Loucy (cell line): ENCODE data around the gene SMARCB1.

Experiments used
- H2AFZ ChIP-seq: fragments of 200-600 bp; sonication (generic); 2 replicates; pipeline ENCODE4 v1.6.0; 2016; ENCODE audit warnings: antibody characterized with exemption, mild to moderate bottlenecking, low read length, moderate library complexity
- H3F3A ChIP-seq: fragments of 200-600 bp; 2 replicates; pipeline ENCODE4 v1.6.0; 2016; ENCODE audit warnings: antibody characterized with exemption, low read depth, mild to moderate bottlenecking
- H3K27me3 ChIP-seq: fragments of 200-600 bp; sonication (generic); 2 replicates; pipeline ENCODE4 v1.6.1; 2014; ENCODE audit warnings: low read length, mild to moderate bottlenecking; ENCODE audit not compliant: insufficient read depth, poor library complexity, severe bottlenecking
- H3K36me3 ChIP-seq: fragments of 200-600 bp; sonication (generic); 2 replicates; pipeline ENCODE4 v1.6.1; 2016; ENCODE audit warnings: low read length; ENCODE audit not compliant: insufficient read depth
- H3K4me1 ChIP-seq: fragments of 200-600 bp; sonication (generic); 2 replicates; pipeline ENCODE4 v1.5.1; 2014; ENCODE audit warnings: low read length, mild to moderate bottlenecking; ENCODE audit not compliant: insufficient read depth, poor library complexity, severe bottlenecking
- H3K4me2 ChIP-seq: fragments of 200-600 bp; sonication (generic); 2 replicates; pipeline ENCODE4 v1.6.0; 2014; ENCODE audit warnings: antibody characterized with exemption, low read length, low read depth, mild to moderate bottlenecking; ENCODE audit not compliant: poor library complexity, severe bottlenecking
- H3K4me3 ChIP-seq: fragments of 200-600 bp; sonication (generic); 2 replicates; pipeline ENCODE4 v1.5.1; 2014; ENCODE audit warnings: low read length, mild to moderate bottlenecking, mixed read lengths; ENCODE audit not compliant: poor library complexity, severe bottlenecking
- H3K79me2 ChIP-seq: fragments of 200-600 bp; sonication (generic); 2 replicates; pipeline ENCODE4 v1.6.1; 2014; ENCODE audit warnings: low read length; ENCODE audit not compliant: insufficient read depth
- H3K9ac ChIP-seq: fragments of 200-600 bp; sonication (generic); 2 replicates; pipeline ENCODE4 v1.6.0; 2014; ENCODE audit warnings: mild to moderate bottlenecking, low read depth, low read length, moderate library complexity; ENCODE audit not compliant: poor library complexity, severe bottlenecking
- H3K9me2 ChIP-seq: fragments of 200-600 bp; sonication (generic); replicated peaks from 2 replicates; pipeline ENCODE4 v1.6.1; 2016; ENCODE audit warnings: low read depth, low read length, mixed read lengths
- H3K9me3 ChIP-seq: fragments of 200-600 bp; sonication (generic); 2 replicates; pipeline ENCODE4 v1.6.1; 2014; ENCODE audit warnings: mild to moderate bottlenecking, antibody characterized with exemption, low read length, low read depth; ENCODE audit not compliant: insufficient read depth
- H4K20me1 ChIP-seq: fragments of 200-600 bp; sonication (generic); 2 replicates; pipeline ENCODE4 v1.6.0; 2014; ENCODE audit warnings: antibody characterized with exemption, low read length, mild to moderate bottlenecking; ENCODE audit not compliant: insufficient read depth, poor library complexity, severe bottlenecking
- CTCF ChIP-seq: fragments of 200-600 bp; sonication (generic); conservative IDR thresholded peaks from 2 replicates; pipeline ENCODE4 v1.5.1; 2014; ENCODE audit warnings: mild to moderate bottlenecking, antibody characterized with exemption, low read length
- EZH2phosphoT487 ChIP-seq: fragments of 200-600 bp; IDR thresholded peaks from 2 replicates; pipeline ENCODE4 v1.6.1; 2018; ENCODE audit warnings: antibody characterized with exemption, mild to moderate bottlenecking, moderate library complexity, borderline replicate concordance

Gene SMARCB1

GRCh38 chr22:23789638-23790037, 2.9 kb downstream of the SMARCB1 start:
- TF ChIP-seq EZH2phosphoT487 (no peak), CTCF (peak; percentile 52)
- Histone ChIP-seq H3K9ac (peak overlapping the region; percentile 52), H3K36me3 (peaks cover 36% of the 10 kb centered on the region)

GRCh38 chr22:23790819-23791737, 4.3 kb downstream of the SMARCB1 start:
- no peaks in the 10 kb centered on the region for H3F3A ChIP-seq
- H2AFZ ChIP-seq = no peak overlapping the region
- H3K9me2 ChIP-seq = no peaks in the 10 kb centered on the region
- H3K9ac ChIP-seq = peak overlapping the region; percentile 20
- H3K79me2 ChIP-seq = peaks cover 63% of the 10 kb centered on the region
- no peaks in the 10 kb centered on the region for H3K27me3 ChIP-seq
- H3K4me2 ChIP-seq = peak overlapping the region; percentile 97
- peaks cover 46% of the 10 kb centered on the region for H3K4me1 ChIP-seq
- peaks cover 58% of the 10 kb centered on the region for H4K20me1 ChIP-seq
- TF ChIP-seq CTCF (no peak), EZH2phosphoT487 (no peak)
- H3K4me3 ChIP-seq = peak overlapping the region; percentile 21
- peaks cover 49% of the 10 kb centered on the region for H3K36me3 ChIP-seq
- no peaks in the 10 kb centered on the region for H3K9me3 ChIP-seq

More at GRCh38 chr22:23789638-23790037, 2.9 kb downstream of the SMARCB1 start:
- Histone ChIP-seq H3K9me3 (no peaks in the 10 kb centered on the region), H3K9me2 (no peaks in the 10 kb centered on the region), H3K4me3 (peak overlapping the region; percentile 92), H3K27me3 (no peaks in the 10 kb centered on the region), H4K20me1 (peaks cover 58% of the 10 kb centered on the region), H3F3A (no peaks in the 10 kb centered on the region), H3K4me2 (peak overlapping the region; percentile 97), H2AFZ (no peak overlapping the region), H3K4me1 (peaks cover 46% of the 10 kb centered on the region), H3K79me2 (peaks cover 63% of the 10 kb centered on the region)

- H2AFZ ChIP-seq = no peak overlapping the region
- peaks cover 40% of the 10 kb centered on the region for H3K4me1 ChIP-seq
- TF ChIP-seq EZH2phosphoT487 = no peak
- no peak for TF ChIP-seq CTCF
- no peak overlapping the region for H3K9ac ChIP-seq
- peaks cover 61% of the 10 kb centered on the region for H4K20me1 ChIP-seq
- peaks cover 63% of the 10 kb centered on the region for H3K79me2 ChIP-seq
- no peaks in the 10 kb centered on the region for H3K9me3 ChIP-seq
- H3K36me3 ChIP-seq = peaks cover 56% of the 10 kb centered on the region
- no peaks in the 10 kb centered on the region for H3F3A ChIP-seq
- H3K9me2 ChIP-seq = no peaks in the 10 kb centered on the region
- no peaks in the 10 kb centered on the region for H3K27me3 ChIP-seq
- peak overlapping the region; percentile 97 for H3K4me2 ChIP-seq
- no peak overlapping the region for H3K4me3 ChIP-seq
Observed at GRCh38 chr22:23791738-23792645, 5.2 kb downstream of the SMARCB1 start.
